Left renal pelvis (tissue), 4 donors: Measurements from ENCODE around the gene NIPAL1. TPM values are rescaled to one million over a fixed set of nuclear protein-coding genes. Genes with fewer than 3 reads are reported as not detected.

Experiments used
- DNase-seq, 4 donors: peaks; one replicate each; pipeline ENCODE4 v3.0.0-alpha.2; 2013; ENCODE audit warnings: low read depth in 4 of 4, low spot score in 3 of 4
- polyA plus RNA-seq, 4 donors: library from polyadenylated mRNA; unstranded; fragments of 120-200 nt; gene quantifications; one replicate each; pipeline ENCODE4 v1.2.1, GENCODE V29; 2013; ENCODE audit not compliant: insufficient read length in 4 of 4

The NIPAL1 gene
- polyA plus RNA-seq, 4 donors = 1.2 to 13.2 (median 11.9) TPM

- no peak for DNase-seq
Measured at GRCh38 chr4:48024522-48024921, 8.0 kb downstream of the NIPAL1 start.

- DNase-seq = no peak
Measured at GRCh38 chr4:48025005-48025404, 8.4 kb downstream of the NIPAL1 start.

GRCh38 chr4:48027653-48028052 is 11.1 kb downstream of the NIPAL1 start:
- DNase-seq = no peak

- no peak for DNase-seq
Measured at GRCh38 chr4:48028696-48029095, 12.1 kb downstream of the NIPAL1 start.

- no peak for DNase-seq
Measured at GRCh38 chr4:48030470-48030869, 13.9 kb downstream of the NIPAL1 start.

- DNase-seq = no peak
Measured at GRCh38 chr4:48031802-48032525, 15.4 kb downstream of the NIPAL1 start.

GRCh38 chr4:48032721-48033120 is 16.1 kb downstream of the NIPAL1 start:
- DNase-seq = no peak

- DNase-seq = no peak
Measured at GRCh38 chr4:48033412-48033811, 16.8 kb downstream of the NIPAL1 start.

- no peak for DNase-seq
Measured at GRCh38 chr4:48033825-48034413, 17.3 kb downstream of the NIPAL1 start.

- DNase-seq = no peak
Measured at GRCh38 chr4:48035952-48036351, 19.4 kb downstream of the NIPAL1 start.

- DNase-seq = no peak
Measured at GRCh38 chr4:48037117-48037462, 20.5 kb downstream of the NIPAL1 start.

GRCh38 chr4:48038666-48039065 is 22.1 kb downstream of the NIPAL1 start:
- no peak for DNase-seq

GRCh38 chr4:48039561-48039960 is 23.0 kb downstream of the NIPAL1 start:
- no peak for DNase-seq

- DNase-seq = no peak
Measured at GRCh38 chr4:48041535-48042137, 25.1 kb downstream of the NIPAL1 start.

GRCh38 chr4:48042979-48043461 is 26.4 kb downstream of the NIPAL1 start:
- no peak for DNase-seq

GRCh38 chr4:48043504-48043903 is 26.9 kb downstream of the NIPAL1 start:
- no peak for DNase-seq

GRCh38 chr4:48044298-48044697 is 27.7 kb downstream of the NIPAL1 start:
- no peak for DNase-seq

- DNase-seq = no peak
Measured at GRCh38 chr4:48046059-48046458, 29.5 kb downstream of the NIPAL1 start.

- DNase-seq = no peak
Measured at GRCh38 chr4:48047421-48047844, 30.9 kb downstream of the NIPAL1 start.

- DNase-seq = no peak
Measured at GRCh38 chr4:48047896-48048295, 31.3 kb downstream of the NIPAL1 start.

GRCh38 chr4:48049483-48049882 is 32.9 kb downstream of the NIPAL1 start:
- no peak for DNase-seq

- DNase-seq = no peak
Measured at GRCh38 chr4:48051078-48051477, 34.5 kb downstream of the NIPAL1 start.
